Activated CD4-positive, alpha-beta T cell treated with anti-CD3 and anti-CD28 coated beads for 36 hours (primary cell): ENCODE measurements around the gene MAP6. TPM values are rescaled to one million over a fixed set of nuclear protein-coding genes. Genes with fewer than 3 reads are reported as not detected.
"Not testable (repeated sequence)": the region's sequence is repeated elsewhere in the genome, so short reads cannot be mapped to it uniquely, and the experiment has no call there.

Experiments
- ATAC-seq: fragments of 200-7000 bp; cut with Tn5 transposase; one replicate; pipeline ENCODE4 v1.10.0; 2021; ENCODE audit warnings: mild to moderate bottlenecking, moderate library complexity
- CTCF ChIA-PET: fragments of 350-600 bp; sonication (Branson Sonifier 250); formaldehyde crosslinking; loops from one replicate; lab custom pipeline; 2021; ENCODE audit warnings: antibody characterized with exemption; lab: Charles Lee
- POLR2A ChIA-PET: fragments of 350-600 bp; sonication (Branson Sonifier 250); formaldehyde crosslinking; loops from one replicate; lab custom pipeline; 2021; ENCODE audit warnings: antibody characterized with exemption, inconsistent platforms; lab: Charles Lee
- DNase-seq: peaks from one replicate; pipeline ENCODE4 v3.0.0-alpha.2; 2020
- H3K27ac Mint-ChIP-seq: one replicate; pipeline ENCODE4 v1.8.0; 2021; ENCODE audit warnings: mixed read lengths
- H3K27me3 Mint-ChIP-seq: one replicate; pipeline ENCODE4 v1.8.0; 2021; ENCODE audit warnings: mixed read lengths
- H3K36me3 Mint-ChIP-seq: one replicate; pipeline ENCODE4 v1.8.0; 2021; ENCODE audit warnings: low read depth, mixed read lengths
- H3K4me1 Mint-ChIP-seq: one replicate; pipeline ENCODE4 v1.8.0; 2021; ENCODE audit warnings: mixed read lengths
- H3K4me3 Mint-ChIP-seq: one replicate; pipeline ENCODE4 v1.8.0; 2021; ENCODE audit warnings: mild to moderate bottlenecking, moderate library complexity, mixed read lengths
- H3K9me3 Mint-ChIP-seq: one replicate; pipeline ENCODE4 v1.8.0; 2021; ENCODE audit warnings: low read depth, mixed read lengths
- intact Hi-C, 2 experiments: fragments of 100-400 bp; cut with DNase I in 1 of 2; cut with micrococcal nuclease in 1 of 2; formaldehyde crosslinking; loops; one replicate each; pipeline versions ENCODE4 v1.14.2 to v1.15.1; 2022 to 2024; cut with DNase I, micrococcal nuclease
- total RNA-seq, 2 experiments: library from RNA; stranded (reverse); gene quantifications; one replicate each; pipeline ENCODE4 v1.2.3, GENCODE V29; 2021

MAP6 gene
- total RNA-seq, 2 experiments from 2014 or later = 0.05 TPM; not detected in 1

DNA sequence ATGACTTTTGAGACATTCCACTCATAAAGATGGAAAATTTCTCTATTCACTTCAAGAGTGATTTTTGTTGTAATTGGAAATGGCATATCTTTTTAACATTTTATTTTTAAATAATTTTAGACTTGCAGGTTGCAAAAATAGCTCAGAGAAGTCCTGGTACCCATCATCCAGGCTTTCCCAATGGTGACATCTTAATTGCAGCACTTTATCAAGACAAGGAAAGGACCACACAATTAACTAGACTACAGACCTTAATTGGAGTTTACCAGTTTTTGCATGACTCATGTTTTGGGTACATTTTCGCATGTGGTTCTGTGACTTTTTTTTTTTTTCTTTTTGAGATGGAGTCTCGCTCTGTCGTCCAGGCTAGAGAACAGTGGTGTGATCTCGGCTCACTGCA, 23.0 kb upstream of the MAP6 start:
- H3K36me3 Mint-ChIP-seq = no peaks in the 10 kb centered on the region
- CTCF ChIA-PET = no interaction called here
- no peak overlapping the region for H3K27ac Mint-ChIP-seq
- H3K9me3 Mint-ChIP-seq = peaks cover under 1% of the 10 kb centered on the region
- no peak for ATAC-seq
- DNase-seq = no peak
- H3K27me3 Mint-ChIP-seq = peaks cover 38% of the 10 kb centered on the region
- intact Hi-C loops = no loop called here
- POLR2A ChIA-PET = no interaction called here
- H3K4me1 Mint-ChIP-seq = peaks cover 15% of the 10 kb centered on the region
- no peak overlapping the region for H3K4me3 Mint-ChIP-seq

DNA sequence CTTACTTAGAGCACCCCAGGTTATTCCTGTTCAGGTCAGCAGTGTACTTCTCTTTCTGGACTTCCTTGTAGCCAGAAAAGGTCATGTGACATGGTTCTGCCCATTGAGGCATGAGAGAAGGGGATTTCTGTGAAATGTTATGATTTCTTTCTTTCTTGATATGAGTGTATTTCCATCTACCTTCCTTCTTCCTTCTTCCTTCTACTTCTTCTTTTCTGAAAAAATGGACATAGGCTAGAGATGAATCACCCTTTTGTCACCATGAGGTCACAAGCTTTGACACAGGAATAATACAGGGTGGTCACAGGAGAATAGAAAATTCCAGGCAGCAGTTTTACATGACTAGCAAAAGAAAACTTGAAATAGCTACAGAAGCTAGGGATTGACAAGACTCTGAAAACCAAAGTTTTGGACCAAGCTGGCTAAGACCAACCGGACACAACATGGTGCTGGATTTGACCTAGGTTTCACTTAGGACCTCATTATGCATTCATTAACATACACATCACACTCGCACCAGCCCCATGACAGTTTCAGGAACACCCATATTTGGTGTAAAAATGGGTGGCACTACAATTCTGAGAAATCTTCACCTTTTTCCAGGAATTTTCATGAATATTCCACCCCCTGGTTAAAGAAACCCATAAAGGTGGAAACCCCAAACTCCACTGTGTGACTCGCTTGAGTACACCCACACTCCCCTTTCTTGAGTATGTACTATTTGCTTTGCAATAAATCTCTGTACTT, 21.2 kb upstream of the MAP6 start:
- intact Hi-C loops = no loop called here
- Mint-ChIP-seq H3K4me1 (peaks cover 15% of the 10 kb centered on the region), H3K4me3 (no peak overlapping the region), H3K27ac (no peak overlapping the region), H3K9me3 (peaks cover 13% of the 10 kb centered on the region), H3K36me3 (no peaks in the 10 kb centered on the region), H3K27me3 (peaks cover 38% of the 10 kb centered on the region)
- ATAC-seq (peak; percentile 78), DNase-seq (peak; percentile 30)
- ChIA-PET CTCF (no interaction called here), POLR2A (no interaction called here)

DNA sequence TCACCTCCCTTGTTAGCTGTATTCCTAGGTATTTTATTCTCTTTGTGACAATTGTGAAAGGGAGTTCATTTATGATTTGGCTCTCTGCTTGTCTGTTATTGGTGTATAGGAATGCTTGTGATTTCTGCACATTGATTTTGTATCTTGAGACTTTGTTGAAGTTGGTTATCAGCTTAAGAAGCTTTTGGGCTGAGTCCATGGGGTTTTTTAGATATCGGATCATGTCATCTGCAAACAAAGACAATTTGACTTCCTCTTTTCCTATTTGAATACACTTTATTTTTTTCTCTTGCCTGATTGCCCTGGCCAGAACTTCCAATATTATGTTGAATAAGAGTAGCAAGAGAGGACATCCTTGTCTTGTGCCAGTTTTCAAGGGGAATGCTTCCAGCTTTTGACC, 15.0 kb upstream of the MAP6 start:
- ATAC-seq, H3K36me3 Mint-ChIP-seq, H3K27ac Mint-ChIP-seq, H3K4me3 Mint-ChIP-seq, intact Hi-C loops, H3K4me1 Mint-ChIP-seq, DNase-seq: not testable (repeated sequence)
- ChIA-PET POLR2A (interaction anchor here (0.6 kb wide), 1 partner anchor 47 kb away, joined by 7 read pairs; no protein-coding TSS in a partner anchor), CTCF (interaction anchor here (0.6 kb wide), 1 partner anchor 483 kb away, joined by 4 read pairs; no protein-coding TSS in a partner anchor)
- Mint-ChIP-seq H3K9me3 (peaks cover 16% of the 10 kb centered on the region), H3K27me3 (peaks cover 48% of the 10 kb centered on the region)

DNA sequence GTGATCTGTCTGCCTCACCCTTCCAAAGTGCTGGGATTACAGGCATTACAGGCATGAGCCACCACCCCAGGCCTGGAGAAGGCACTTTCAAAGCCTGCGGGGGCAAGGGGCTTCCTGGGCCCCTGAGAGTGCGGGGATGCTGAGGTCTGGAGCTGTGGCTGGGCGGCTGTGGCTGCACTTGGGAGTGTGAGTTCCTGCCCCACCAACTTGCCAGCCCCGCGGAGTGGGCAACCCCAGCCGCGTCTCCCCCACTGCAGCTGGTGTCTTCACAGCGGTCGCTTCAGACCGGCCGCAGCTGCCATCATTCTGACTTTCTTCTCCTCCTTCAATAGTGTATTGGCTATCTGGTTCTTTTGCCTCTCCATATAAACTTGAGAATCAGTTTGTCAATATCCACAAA, 10.7 kb upstream of the MAP6 start:
- ATAC-seq (no peak), DNase-seq (no peak)
- Mint-ChIP-seq H3K36me3 (no peaks in the 10 kb centered on the region), H3K27me3 (peaks cover 37% of the 10 kb centered on the region), H3K4me1 (peaks cover 5% of the 10 kb centered on the region), H3K9me3 (no peaks in the 10 kb centered on the region), H3K27ac (no peak overlapping the region), H3K4me3 (no peak overlapping the region)
- CTCF ChIA-PET = interaction anchor here (0.6 to 0.8 kb wide), 2 partner anchors 28 to 145 kb away, joined by 3 to 4 read pairs; no protein-coding TSS in a partner anchor
- intact Hi-C loops = no loop called here
- POLR2A ChIA-PET = no interaction called here

DNA sequence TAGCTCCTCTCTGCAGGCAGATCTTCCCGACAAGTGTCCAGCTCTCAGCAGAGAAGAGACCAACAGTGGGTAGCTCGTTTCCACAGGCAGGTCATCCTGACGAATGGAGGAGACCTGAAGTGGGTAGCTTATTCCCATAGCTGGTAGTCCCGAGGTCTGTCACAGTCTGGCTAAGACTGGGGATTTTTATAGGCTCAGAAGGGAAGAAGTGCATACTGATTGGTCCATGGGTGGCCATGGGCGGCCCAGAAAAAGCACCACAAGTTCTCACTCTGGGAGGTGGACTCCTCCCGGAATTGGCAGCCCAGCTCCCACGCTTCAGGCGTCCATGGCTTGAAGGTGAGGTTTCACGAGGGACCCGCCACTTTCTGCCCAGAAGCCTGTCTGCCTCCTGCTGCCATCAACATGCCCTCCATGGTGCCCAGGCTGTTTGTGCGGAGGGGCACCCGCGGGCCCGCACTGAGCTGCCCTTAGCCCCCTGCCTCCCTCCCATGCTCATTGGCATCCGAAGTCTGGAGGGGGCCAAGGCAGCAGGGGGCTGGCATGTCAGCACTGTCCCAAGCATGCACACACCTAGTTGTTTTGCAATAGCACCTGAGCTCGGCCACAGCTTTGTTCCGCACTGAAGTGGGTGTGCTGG, 9.9 kb upstream of the MAP6 start:
- Mint-ChIP-seq H3K27me3 (peaks cover 34% of the 10 kb centered on the region), H3K9me3 (no peaks in the 10 kb centered on the region), H3K36me3 (no peaks in the 10 kb centered on the region), H3K4me1 (peaks cover 8% of the 10 kb centered on the region), H3K27ac (no peak overlapping the region), H3K4me3 (no peak overlapping the region)
- intact Hi-C loops = no loop called here
- no peak for ATAC-seq
- no peak for DNase-seq
- ChIA-PET CTCF (interaction anchor here (0.6 kb wide), 1 partner anchor 20 kb away, joined by 3 read pairs; no protein-coding TSS in a partner anchor), POLR2A (no interaction called here)

DNA sequence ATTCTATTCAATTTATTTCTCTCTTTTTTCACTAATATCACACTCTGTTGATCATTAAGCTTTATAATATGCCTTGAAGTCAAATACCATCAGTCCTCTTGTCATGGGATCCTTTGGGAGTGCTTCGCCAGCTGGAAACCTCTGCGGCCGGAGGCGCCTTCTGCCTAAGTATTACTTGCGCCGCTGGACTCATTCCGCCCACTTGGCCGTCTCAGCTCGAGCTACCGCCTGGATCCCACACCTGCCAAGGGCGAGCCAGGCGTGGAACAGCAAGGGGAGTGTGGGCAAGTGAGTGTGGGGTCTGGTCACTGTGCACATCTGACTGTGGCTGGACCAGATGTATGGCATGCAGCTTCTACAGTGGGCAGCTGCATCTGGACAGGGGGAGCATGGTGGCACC, 9.1 kb upstream of the MAP6 start:
- peaks cover 29% of the 10 kb centered on the region for H3K27me3 Mint-ChIP-seq
- intact Hi-C loops = no loop called here

DNA sequence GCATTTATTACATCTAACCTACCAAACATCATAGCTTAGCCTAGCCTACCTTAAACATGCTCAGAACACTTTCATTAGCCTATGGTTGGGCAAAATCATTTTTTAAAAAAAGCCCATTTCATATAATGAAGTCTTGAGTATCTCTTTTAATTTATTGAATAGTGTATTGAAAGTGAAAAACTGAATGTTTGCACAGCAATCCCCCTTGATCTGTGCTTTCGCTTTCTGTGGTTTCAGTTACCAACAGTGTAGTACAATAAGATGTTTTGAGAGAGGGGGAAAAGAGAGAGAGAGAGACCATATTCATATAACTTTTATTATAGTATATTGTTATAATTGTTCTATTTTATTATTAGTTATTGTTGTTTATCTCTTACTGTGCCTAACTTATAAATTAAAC, 8.4 kb upstream of the MAP6 start:
- Mint-ChIP-seq H3K36me3 (no peaks in the 10 kb centered on the region), H3K4me1 (peaks cover 10% of the 10 kb centered on the region), H3K27ac (no peak overlapping the region), H3K9me3 (no peaks in the 10 kb centered on the region), H3K27me3 (peaks cover 30% of the 10 kb centered on the region), H3K4me3 (no peak overlapping the region)
- ChIA-PET CTCF (no interaction called here), POLR2A (no interaction called here)
- intact Hi-C loops = no loop called here
- DNase-seq (no peak), ATAC-seq (no peak)

More for the DNA sequence above, 9.1 kb upstream of the MAP6 start:
- Mint-ChIP-seq H3K36me3 (no peaks in the 10 kb centered on the region), H3K9me3 (no peaks in the 10 kb centered on the region), H3K4me3 (no peak overlapping the region), H3K4me1 (peaks cover 10% of the 10 kb centered on the region), H3K27ac (no peak overlapping the region)
- POLR2A ChIA-PET = no interaction called here
- ATAC-seq (no peak), DNase-seq (no peak)
- CTCF ChIA-PET = no interaction called here

DNA sequence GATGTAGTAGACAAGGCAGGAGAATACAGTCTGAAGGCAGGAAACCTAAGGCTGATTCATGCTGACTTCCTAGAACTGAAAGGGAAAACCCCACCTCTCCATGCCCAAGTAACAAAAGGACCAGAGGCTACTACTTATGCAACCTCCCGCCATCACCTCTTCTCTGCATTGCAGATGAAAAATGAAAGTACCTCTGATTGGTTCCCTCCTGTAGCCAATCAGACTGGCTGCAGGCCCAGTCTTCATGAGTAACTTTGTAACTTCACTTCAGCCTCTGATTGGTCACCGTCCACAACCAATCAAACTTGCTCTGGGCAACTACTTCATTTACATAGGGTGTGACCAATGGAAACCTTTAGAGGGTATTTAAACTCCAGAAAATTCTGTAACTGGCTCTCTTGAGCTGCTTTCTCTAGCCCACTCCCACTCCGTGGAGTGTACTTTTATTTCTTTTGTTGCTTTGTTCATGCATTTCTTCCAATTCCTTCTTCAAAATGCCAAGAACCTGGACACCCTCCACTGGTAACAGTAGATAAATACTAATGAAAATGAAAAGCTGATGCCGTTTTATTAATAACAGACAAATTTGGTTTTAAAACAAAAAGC, 5.2 kb upstream of the MAP6 start:
- H3K36me3 Mint-ChIP-seq = no peaks in the 10 kb centered on the region
- H3K4me3 Mint-ChIP-seq = no peak overlapping the region
- H3K4me1 Mint-ChIP-seq = peaks cover 14% of the 10 kb centered on the region
- H3K27me3 Mint-ChIP-seq = peaks cover 51% of the 10 kb centered on the region
- CTCF ChIA-PET = interaction anchor here (0.8 to 1.3 kb wide), 2 partner anchors 15 to 32 kb away, joined by 3 to 5 read pairs; no protein-coding TSS in a partner anchor
- DNase-seq = peak; percentile 67
- intact Hi-C loops = no loop called here
- H3K27ac Mint-ChIP-seq = no peak overlapping the region
- ATAC-seq = peak; percentile 93
- no peaks in the 10 kb centered on the region for H3K9me3 Mint-ChIP-seq
- POLR2A ChIA-PET = no interaction called here

DNA sequence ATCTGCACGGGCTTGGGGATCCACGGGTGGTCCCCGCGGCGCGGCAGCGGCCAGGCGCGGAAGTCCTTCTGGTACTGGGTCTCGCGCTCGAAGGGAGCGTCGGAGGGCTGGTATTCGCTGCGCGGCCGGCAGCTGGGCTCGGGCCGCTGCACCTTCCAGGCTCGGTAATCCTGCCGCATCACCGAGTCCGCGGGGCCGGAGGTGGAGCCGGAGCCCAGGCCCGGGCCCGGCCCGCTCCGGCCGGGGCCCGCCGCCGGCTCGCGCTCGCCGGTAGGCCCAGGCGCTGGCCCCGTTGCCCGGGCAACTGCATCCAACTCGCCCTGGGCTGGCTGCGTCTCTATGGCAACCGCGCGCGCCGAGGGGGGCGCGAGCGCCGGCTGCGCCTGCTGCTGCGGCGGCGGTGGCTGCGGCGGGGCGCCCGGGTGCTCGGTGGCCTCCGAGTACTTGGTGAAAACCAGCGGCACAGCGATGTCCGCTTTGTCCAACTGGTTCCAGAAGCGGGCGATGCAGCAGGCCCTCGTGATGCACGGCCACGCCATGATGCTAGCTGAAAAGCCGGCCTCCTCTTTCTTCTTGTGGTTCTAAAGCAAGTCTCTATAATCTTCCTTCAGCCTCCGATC, 897 bp downstream of the MAP6 start:
- ATAC-seq (peak; percentile 21), DNase-seq (peak; percentile 55)
- intact Hi-C loops = no loop called here
- H3K27ac Mint-ChIP-seq = peak overlapping the region; percentile 17
- peaks cover 11% of the 10 kb centered on the region for H3K4me1 Mint-ChIP-seq
- POLR2A ChIA-PET = no interaction called here
- peak overlapping the region; percentile 69 for H3K4me3 Mint-ChIP-seq
- CTCF ChIA-PET = interaction anchor here (0.6 to 1.3 kb wide), 2 partner anchors 38 to 415 kb away, joined by 3 read pairs; no protein-coding TSS in a partner anchor
- no peaks in the 10 kb centered on the region for H3K9me3 Mint-ChIP-seq
- peaks cover 73% of the 10 kb centered on the region for H3K27me3 Mint-ChIP-seq
- H3K36me3 Mint-ChIP-seq = no peaks in the 10 kb centered on the region

DNA sequence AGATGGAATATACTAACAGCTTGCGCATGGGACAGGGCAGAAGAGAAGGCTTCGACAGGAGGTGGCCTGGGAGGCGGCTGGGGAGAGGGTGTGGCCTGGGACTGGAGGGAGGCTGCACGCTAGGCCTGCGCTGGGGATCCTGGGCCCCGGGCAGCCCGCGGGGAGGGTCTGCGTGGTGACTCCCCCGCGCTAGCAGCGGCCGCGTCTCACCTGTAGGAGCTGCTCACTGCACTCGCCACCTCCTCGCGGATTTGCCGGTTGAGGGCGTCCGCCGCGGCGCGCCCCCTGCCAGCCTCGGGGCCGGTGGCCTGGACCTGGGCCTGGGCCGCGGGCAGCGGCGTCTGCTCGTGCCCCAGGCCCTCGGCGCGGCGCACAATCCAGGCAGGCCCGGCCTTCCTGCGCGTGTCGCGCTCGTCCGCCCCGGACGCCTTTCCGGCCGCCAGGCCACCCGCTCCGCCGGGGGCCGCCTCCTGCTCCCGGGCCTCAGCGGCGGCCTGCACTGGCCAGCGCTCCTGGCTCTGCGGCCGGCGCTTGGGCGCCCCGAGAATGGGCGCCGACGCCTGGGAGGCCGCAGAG, 1.5 kb downstream of the MAP6 start:
- ChIA-PET CTCF (no interaction called here), POLR2A (no interaction called here)
- ATAC-seq (peak; percentile 50), DNase-seq (peak; percentile 40)
- H3K4me3 Mint-ChIP-seq = peak overlapping the region; percentile 38
- intact Hi-C loops = no loop called here
- H3K36me3 Mint-ChIP-seq = no peaks in the 10 kb centered on the region
- peaks cover 11% of the 10 kb centered on the region for H3K4me1 Mint-ChIP-seq
- H3K9me3 Mint-ChIP-seq = no peaks in the 10 kb centered on the region
- H3K27ac Mint-ChIP-seq = no peak overlapping the region
- peaks cover 68% of the 10 kb centered on the region for H3K27me3 Mint-ChIP-seq

DNA sequence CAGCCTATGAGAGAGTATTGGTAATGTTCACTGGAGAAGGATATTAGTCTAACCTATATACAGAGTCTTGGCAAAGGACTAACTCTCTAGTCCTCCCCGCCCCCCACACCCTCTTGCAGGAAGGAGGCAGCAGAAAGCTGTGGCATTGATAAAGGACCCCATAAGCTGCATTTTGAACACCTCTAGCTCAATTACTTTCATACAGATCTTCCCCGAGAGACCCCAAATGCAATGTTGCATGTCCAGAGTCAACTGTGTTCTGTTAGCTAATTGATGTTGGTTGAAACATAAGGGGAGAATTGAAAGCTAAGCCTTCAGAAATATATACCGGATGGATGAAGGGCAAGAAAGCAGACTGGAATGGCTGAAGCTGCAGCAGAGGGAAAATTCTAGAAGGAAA, 2.8 kb downstream of the MAP6 start:
- Mint-ChIP-seq H3K4me1 (peaks cover 11% of the 10 kb centered on the region), H3K27me3 (peaks cover 55% of the 10 kb centered on the region), H3K9me3 (no peaks in the 10 kb centered on the region), H3K27ac (no peak overlapping the region), H3K36me3 (no peaks in the 10 kb centered on the region), H3K4me3 (no peak overlapping the region)
- CTCF ChIA-PET = interaction anchor here (0.7 to 1.5 kb wide), 2 partner anchors 40 to 603 kb away, joined by 6 to 8 read pairs; no protein-coding TSS in a partner anchor
- DNase-seq (no peak), ATAC-seq (no peak)
- intact Hi-C loops = no loop called here
- POLR2A ChIA-PET = no interaction called here
